HG02588 (cell line): ENCODE data around the gene OR8D4.
A peak's percentile ranks its signal among the peaks of the same experiment; 100 is the strongest.
"Not testable (repeated sequence)": the region's sequence is repeated elsewhere in the genome, so short reads cannot be mapped to it uniquely, and the experiment has no call there.

ENCODE experiments used
- ATAC-seq: cut with Tn5 transposase; IDR thresholded peaks from one replicate; pipeline ENCODE4 v1.9.1; 2021; ENCODE audit warnings: mild to moderate bottlenecking, moderate library complexity; ENCODE audit not compliant: unreplicated experiment

Gene OR8D4

DNA sequence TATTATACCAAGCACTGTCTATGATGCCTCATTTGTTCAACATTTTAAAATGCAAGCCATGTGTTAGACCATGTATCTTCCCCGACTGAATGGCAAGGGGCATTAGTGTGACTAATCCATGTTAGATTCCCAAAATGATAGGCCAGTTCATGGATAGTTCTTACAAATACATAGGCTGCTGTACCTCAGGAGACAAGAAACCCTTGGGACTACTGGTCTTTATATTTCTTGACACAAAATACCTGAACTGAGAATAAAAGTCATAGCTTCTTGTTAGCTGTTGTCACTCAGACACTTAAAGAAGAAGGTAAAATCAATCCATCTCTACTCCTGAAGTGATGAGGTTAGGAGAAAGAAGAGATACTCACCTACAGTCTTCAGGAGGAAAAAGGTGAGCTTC lies at the start of gene OR8D4:
TSS of gene OR8D4 (plus strand) at position 301 of the 400 bp plus-strand sequence. CDS start 4,265 bp downstream, outside the sequence.
- no peak for ATAC-seq

DNA sequence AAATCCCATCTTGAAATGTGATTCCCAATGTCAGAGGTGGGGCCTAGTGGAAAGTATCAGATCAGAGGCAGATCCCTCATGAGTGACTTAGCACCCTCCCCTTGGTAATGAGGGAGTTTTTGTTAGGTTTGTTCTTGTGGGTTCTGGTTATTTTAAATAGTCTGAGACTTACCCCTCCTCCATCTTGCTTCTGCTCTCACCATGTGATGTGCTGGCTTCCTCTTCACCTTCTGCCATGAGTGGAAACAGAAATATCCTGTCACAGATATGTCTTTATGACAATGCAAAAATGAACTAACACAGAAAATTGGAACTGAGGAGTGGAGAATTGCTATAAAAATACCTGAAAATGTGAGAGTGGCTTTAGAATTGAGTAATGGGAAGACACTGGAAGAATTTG lies 49.6 kb upstream of the OR8D4 start:
- no peak for ATAC-seq

GRCh38 chr11:123853038-123853437 lies 48.9 kb upstream of the OR8D4 start:
- ATAC-seq: no peak

DNA sequence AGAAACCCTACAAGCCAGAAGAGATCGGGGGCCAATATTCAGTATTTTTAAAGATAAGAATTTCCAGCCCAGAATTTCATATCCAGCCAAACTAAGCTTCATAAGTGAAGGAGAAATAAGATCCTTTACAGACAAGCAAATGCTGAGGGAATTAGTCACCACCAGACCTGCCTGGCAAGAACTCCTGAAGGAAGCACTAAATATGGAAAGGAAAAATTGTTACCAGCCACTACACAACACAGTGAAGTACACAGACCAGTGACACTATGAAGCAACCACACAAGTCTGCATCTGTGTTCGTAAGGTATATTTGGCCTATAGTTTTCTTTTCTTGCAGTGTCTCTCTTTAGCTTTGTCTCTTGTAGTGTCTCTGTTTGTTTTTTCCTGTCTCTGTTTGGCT lies 45.5 kb upstream of the OR8D4 start:
- ATAC-seq: no peak

DNA sequence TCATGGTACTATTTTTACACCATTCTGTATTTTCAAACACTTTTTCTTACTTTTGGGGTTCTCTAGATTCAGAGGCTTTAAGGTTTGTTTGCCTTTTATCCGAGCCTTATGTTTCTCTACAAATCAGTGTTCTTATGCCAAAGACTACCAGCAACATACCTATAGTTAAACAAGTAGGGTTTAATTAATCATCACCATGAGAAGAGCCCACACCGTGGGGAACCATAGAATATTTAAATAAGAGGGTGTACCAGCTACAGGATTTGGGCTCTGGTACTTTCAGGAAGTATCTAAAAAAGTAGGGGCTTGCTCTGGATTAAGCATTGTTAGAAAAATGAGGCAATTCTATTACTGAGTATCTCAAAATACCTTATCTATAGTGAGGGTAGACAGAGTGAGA lies 42.2 kb upstream of the OR8D4 start:
- no peak for ATAC-seq

DNA sequence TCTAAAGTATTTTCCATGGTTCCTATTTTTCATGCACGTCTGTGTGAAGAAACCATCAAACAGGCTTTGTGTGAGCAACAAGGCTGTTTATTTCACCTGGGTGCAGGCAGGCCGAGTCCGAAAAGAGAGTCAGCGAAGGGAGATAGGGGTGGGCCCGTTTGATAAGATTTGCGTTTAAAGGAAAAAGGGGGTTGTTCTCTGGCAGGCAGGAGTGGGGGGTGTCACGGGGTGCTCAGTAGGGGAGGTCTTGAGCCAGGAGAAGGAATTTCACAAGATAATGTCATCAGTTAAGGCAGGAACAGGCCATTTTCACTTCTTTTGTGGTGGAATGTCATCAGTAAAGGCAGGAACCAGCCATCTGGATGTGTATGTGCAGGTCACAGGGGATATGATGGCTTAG lies 36.7 kb upstream of the OR8D4 start:
- not testable (repeated sequence) for ATAC-seq

DNA sequence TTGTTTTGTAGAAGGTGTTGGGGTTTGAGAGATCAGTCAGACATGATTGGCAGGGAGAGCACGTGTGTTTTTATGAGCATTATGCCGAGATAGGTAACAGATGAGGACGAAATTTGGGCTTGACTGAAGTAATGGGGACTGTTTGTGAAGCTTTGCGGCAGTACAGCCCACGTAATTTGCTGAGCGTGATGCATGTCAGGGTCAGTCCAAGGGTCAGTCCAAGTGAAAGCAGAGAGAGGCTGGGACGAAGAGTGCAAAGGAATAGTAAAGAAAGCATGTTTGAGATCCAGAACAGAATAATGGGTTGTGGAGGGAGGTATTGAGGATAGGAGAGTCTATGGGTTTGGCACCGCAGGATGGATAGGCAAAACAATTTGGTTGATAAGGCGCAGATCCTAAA lies 34.2 kb upstream of the OR8D4 start:
- ATAC-seq: not testable (repeated sequence)

DNA sequence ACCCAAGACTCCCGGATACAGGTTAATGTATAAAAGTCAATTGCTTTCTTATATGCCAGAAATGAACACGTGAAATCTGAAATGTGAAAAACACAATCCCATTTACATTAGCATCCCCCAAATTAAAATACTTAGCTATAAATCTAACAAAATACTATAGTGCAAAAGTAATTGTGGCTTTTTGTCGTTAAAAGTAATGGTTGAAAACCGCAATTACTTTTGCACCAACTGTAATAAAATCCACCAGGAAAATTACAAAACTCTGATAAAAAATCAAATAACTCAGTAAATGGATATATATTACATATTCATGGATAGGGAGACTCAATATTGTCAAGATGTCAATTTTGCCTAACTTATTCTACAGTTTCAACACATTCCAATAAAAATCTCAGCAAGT lies 21.1 kb upstream of the OR8D4 start:
- ATAC-seq: no peak

GRCh38 chr11:123885570-123885969 lies 16.4 kb upstream of the OR8D4 start, which contains the start of gene TMEM225:
Gene TMEM225 (minus strand): TSS chr11:123885670. CDS start chr11:123885425, 245 bp downstream.
- ATAC-seq: no peak

- no peak for ATAC-seq
Observed at GRCh38 chr11:123892031-123892430, 9.9 kb upstream of the OR8D4 start.

DNA sequence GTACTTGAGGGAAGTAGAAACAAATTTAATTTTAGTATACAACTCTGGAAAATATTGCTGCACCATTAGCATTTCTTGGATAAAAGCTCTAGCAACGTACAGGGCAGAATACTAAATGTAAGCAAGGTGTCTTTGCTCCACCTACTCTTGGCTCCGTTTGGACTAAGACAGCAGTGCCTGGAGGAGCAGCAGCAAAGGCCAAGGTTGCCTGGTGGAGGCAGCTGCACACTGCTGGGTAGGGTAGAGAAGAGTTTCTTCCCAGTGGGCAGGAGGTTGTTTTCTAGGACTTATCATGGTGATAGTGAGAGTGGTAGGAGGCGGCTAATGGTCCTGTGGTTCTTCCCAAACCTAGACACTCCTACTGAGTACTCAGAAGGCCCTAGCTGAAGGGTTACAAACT lies 2.2 kb upstream of the OR8D4 start:
- no peak for ATAC-seq

GRCh38 chr11:123903932-123904331 lies 2.0 kb downstream of the OR8D4 start:
- peak; percentile 72 for ATAC-seq

- no peak for ATAC-seq
Observed at GRCh38 chr11:123904932-123905331, 3.0 kb downstream of the OR8D4 start.

DNA sequence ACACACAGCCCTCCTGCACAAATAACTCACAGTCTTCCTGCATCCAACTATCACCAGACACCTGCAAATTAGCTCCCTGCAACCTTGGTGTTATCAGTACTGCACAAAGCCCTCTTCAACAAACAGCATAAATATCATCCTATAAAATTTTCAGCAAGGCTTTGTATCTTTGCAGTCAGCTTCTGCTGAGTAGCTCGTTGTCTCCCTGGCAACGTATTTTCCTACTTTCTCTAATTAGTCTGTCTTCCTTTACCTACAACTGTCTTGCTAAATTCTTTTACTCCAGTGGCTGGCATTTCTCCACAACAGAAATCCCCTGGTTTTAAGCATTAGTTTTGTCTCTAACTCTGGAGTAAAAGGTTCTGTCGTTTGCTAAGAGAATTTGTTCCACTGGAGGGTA lies 3.9 kb downstream of the OR8D4 start:
- ATAC-seq: no peak

DNA sequence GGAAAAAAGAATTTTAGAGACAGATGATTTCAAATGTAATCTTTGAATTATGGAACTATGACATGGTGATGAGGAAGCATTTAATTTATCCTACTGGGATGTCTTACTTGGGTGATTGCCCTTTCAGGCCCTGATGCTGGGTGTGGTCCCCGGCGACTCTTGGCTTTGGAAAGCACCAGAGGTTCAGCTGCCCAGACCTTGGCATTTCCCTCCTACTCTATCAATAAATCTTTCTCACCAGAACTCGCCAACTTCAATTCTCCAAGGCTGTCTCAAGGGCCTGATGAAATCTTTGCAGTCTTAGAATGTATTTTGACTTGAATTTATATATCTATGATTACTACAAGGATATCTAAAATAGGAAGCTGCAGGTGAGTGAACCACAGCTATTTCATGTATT lies 19.0 kb downstream of the OR8D4 start:
- ATAC-seq: no peak

GRCh38 chr11:123924027-123924426 lies 22.1 kb downstream of the OR8D4 start:
- no peak for ATAC-seq

DNA sequence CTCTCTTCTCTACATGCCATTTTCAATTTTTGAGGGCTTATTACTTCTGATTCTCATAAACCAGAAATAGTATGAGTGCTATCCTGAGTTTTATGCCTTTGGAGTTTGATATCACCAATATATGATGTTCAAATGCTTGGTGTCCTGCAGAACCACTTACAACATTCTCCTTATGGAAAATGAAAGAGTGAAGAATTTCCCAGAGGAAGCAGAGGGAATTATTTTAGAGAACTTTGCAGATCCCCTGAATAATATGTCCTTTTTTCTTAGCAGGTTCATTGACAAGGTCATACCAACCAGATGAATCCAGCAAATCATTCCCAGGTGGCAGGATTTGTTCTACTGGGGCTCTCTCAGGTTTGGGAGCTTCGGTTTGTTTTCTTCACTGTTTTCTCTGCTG lies 37.4 kb downstream of the OR8D4 start, which contains the start of gene OR4D5:
TSS of gene OR4D5 (plus strand) at position 301 of the 400 bp plus-strand sequence. CDS start at position 301, 0 bp downstream.
- ATAC-seq: no peak

DNA sequence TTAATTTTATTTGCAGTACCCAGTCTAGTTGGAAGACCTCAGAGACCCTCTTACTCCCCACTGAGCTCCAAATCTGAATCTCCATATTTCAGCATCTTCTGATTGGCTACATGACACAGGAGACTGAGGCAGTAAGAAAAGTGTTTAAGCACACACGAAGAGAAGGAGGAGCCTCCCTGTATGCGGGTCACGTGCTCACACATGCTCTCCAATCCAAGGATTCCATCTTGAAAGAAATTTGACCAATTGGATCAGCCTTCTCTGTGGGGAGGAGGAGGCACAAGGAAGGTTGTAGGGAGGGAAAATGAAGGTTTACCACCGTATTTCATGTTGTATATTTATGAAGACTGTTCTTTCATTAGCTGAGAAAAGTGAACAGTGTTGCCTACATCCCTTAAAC lies 40.4 kb downstream of the OR8D4 start:
- no peak for ATAC-seq

- no peak for ATAC-seq
Observed at GRCh38 chr11:123943738-123944137, 41.8 kb downstream of the OR8D4 start, which contains the start of gene OR6T1. Gene OR6T1 (minus strand): TSS chr11:123943838. CDS start chr11:123943838, 0 bp downstream.

GRCh38 chr11:123945132-123945531 lies 43.2 kb downstream of the OR8D4 start:
- ATAC-seq: no peak

DNA sequence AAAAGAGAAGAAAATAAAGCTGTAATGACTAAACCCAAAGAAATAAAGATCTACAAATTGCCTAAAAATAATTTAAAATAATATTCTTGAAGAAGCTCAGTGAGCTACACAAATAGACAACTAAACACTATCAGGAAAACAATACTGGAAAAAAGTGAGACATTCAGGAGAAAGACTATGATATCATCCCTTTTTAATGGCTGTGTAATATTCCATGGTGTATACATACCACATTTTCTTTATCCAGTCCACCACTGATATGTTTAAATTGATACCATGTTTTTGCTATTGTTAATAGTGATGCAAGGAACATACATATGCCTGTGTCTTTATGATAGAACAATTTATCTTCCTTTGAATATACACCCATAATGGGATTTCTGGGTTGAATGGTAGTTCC lies 54.8 kb downstream of the OR8D4 start:
- no peak for ATAC-seq
